Measurements from ENCODE around the gene CUBN. TPM values are rescaled to one million over a fixed set of nuclear protein-coding genes. Genes with fewer than 3 reads are reported as not detected.

CUBN gene
- total RNA-seq, 4 donors from 2014 or later = 9.2 to 38.9 (median 25.4) TPM

- Histone ChIP-seq H3K9me3 (no peaks in the 10 kb centered on the region), H3K36me3 (peaks cover 0 to 25% (median 0%) of the 10 kb centered on the region in 3 donors), H3K4me3 (no peak overlapping the region), H3K27ac (peak overlapping the region in 3 of 4 donors; percentile 7 to 77 (median 68)), H3K27me3 (no peaks in the 10 kb centered on the region), H3K4me1 (peaks cover 0 to 6% (median 0%) of the 10 kb centered on the region in 4 donors)
- no peak for TF ChIP-seq EP300 (IDR thresholded peaks at IDR 0.05)
- TF ChIP-seq POLR2A (IDR thresholded peaks at IDR 0.05) = no peak
- no peak for TF ChIP-seq CTCF (IDR thresholded peaks at IDR 0.05)
- 62 to 72% methylated on average over 4 of the region's 4 CpGs for WGBS, 2 donors
- no peak for DNase-seq (ENCODE audit: low spot score in 2 of 2)
Observed at GRCh38 chr10:16904639-16905061, 225.0 kb downstream of the CUBN start.

- H3K36me3 ChIP-seq = peaks cover 0 to 25% (median 0%) of the 10 kb centered on the region in 3 donors
- H3K9me3 ChIP-seq = no peaks in the 10 kb centered on the region
- no peak for DNase-seq (ENCODE audit: low spot score in 2 of 2)
- peaks cover 0 to 6% (median 0%) of the 10 kb centered on the region in 4 donors for H3K4me1 ChIP-seq
- no peak for TF ChIP-seq POLR2A (IDR thresholded peaks at IDR 0.05)
- TF ChIP-seq CTCF (IDR thresholded peaks at IDR 0.05) = no peak
- no peak for TF ChIP-seq EP300 (IDR thresholded peaks at IDR 0.05)
- no peak overlapping the region for H3K4me3 ChIP-seq
- peak overlapping the region in 2 of 4 donors; percentile 68 to 77 for H3K27ac ChIP-seq
- H3K27me3 ChIP-seq = no peaks in the 10 kb centered on the region
Observed at GRCh38 chr10:16904049-16904448, 225.6 kb downstream of the CUBN start.

- H3K36me3 ChIP-seq = peaks cover 0 to 25% (median 0%) of the 10 kb centered on the region in 3 donors
- H3K4me1 ChIP-seq = peaks cover 0 to 6% (median 0%) of the 10 kb centered on the region in 4 donors
- H3K9me3 ChIP-seq = no peaks in the 10 kb centered on the region
- DNase-seq (ENCODE audit: low spot score in 2 of 2) = no peak
- no peaks in the 10 kb centered on the region for H3K27me3 ChIP-seq
- no peak overlapping the region for H3K27ac ChIP-seq
- 78 to 95% methylated on average over 1 of the region's 1 CpG for WGBS, 2 donors
- H3K4me3 ChIP-seq = no peak overlapping the region
- TF ChIP-seq POLR2A (IDR thresholded peaks at IDR 0.05) (no peak), EP300 (IDR thresholded peaks at IDR 0.05) (no peak), CTCF (IDR thresholded peaks at IDR 0.05) (no peak)
Observed at GRCh38 chr10:16902606-16903005, 227.0 kb downstream of the CUBN start.

- Histone ChIP-seq H3K27ac (no peak overlapping the region), H3K36me3 (peaks cover 0 to 23% (median 0%) of the 10 kb centered on the region in 3 donors), H3K27me3 (no peaks in the 10 kb centered on the region), H3K9me3 (no peaks in the 10 kb centered on the region), H3K4me1 (peaks cover 0 to 6% (median 0%) of the 10 kb centered on the region in 4 donors), H3K4me3 (no peak overlapping the region)
- TF ChIP-seq EP300 (IDR thresholded peaks at IDR 0.05) (no peak), CTCF (IDR thresholded peaks at IDR 0.05) (no peak), POLR2A (IDR thresholded peaks at IDR 0.05) (no peak)
- no peak for DNase-seq (ENCODE audit: low spot score in 2 of 2)
- WGBS, 2 donors = 45 to 50% methylated on average over 2 of the region's 2 CpGs
Observed at GRCh38 chr10:16901106-16901505, 228.5 kb downstream of the CUBN start.

- TF ChIP-seq EP300 (IDR thresholded peaks at IDR 0.05) (no peak), POLR2A (IDR thresholded peaks at IDR 0.05) (no peak), CTCF (IDR thresholded peaks at IDR 0.05) (no peak)
- no peak overlapping the region for H3K27ac ChIP-seq
- WGBS, 2 donors = 88 to 92% methylated on average over 3 of the region's 3 CpGs
Observed at GRCh38 chr10:16896993-16897392, 232.6 kb downstream of the CUBN start.

More at GRCh38 chr10:16896993-16897392, 232.6 kb downstream of the CUBN start:
- H3K27me3 ChIP-seq = no peaks in the 10 kb centered on the region
- H3K4me1 ChIP-seq = peaks cover 0 to 21% (median 9%) of the 10 kb centered on the region in 4 donors
- DNase-seq (ENCODE audit: low spot score in 2 of 2) = no peak
- no peaks in the 10 kb centered on the region for H3K9me3 ChIP-seq
- H3K4me3 ChIP-seq = no peak overlapping the region
- H3K36me3 ChIP-seq = peaks cover 0 to 12% (median 0%) of the 10 kb centered on the region in 3 donors

All from tibial nerve (tissue), 4 donors.